Caki2 (cell line): ENCODE results near the gene IQCE. TPM values are rescaled to one million over a fixed set of nuclear protein-coding genes. Genes with fewer than 3 reads are reported as not detected.
A peak's percentile ranks its signal among the peaks of the same experiment; 100 is the strongest.
"Not testable (repeated sequence)": the region's sequence is repeated elsewhere in the genome, so short reads cannot be mapped to it uniquely, and the experiment has no call there.

ENCODE experiments used
- DNase-seq: peaks from one replicate; pipeline ENCODE4 v3.0.0-alpha.2; 2015; ENCODE audit warnings: low read depth
- in situ Hi-C: cut with HindIII; loops from 2 replicates; pipeline ENCODE4 v1.10.0; 2016; ENCODE audit warnings: low sequenced_read_pairs, low pct_unique_long_range_greater_than_20kb, mixed read lengths
- total RNA-seq: library from RNA; depleted of rRNA; stranded (reverse); fragments of >200 nt; shearing (Covaris generic); gene quantifications from 2 replicates; pipeline ENCODE4 v1.2.3, GENCODE V29; 2014; ENCODE audit warnings: low replicate concordance

The IQCE gene
- total RNA-seq, 1 experiment from 2014 or later, result 32.5 TPM

- no peak for DNase-seq
- in situ Hi-C loops, result no loop called here
Measured at GRCh38 chr7:2542011-2542915, 16.5 kb upstream of the IQCE start.

- DNase-seq, result no peak
- in situ Hi-C loops, result no loop called here
Measured at GRCh38 chr7:2542916-2543871, 15.6 kb upstream of the IQCE start.

GRCh38 chr7:2544541-2545188 lies 14.1 kb upstream of the IQCE start:
- in situ Hi-C loops, result no loop called here
- DNase-seq, result no peak

GRCh38 chr7:2545746-2546425 lies 12.9 kb upstream of the IQCE start:
- in situ Hi-C loops, result no loop called here
- no peak for DNase-seq

- DNase-seq, result no peak
- in situ Hi-C loops, result no loop called here
Measured at GRCh38 chr7:2546776-2547586, 11.8 kb upstream of the IQCE start.

- no peak for DNase-seq
- in situ Hi-C loops, result no loop called here
Measured at GRCh38 chr7:2551418-2551817, 7.4 kb upstream of the IQCE start.

- in situ Hi-C loops, result no loop called here
- DNase-seq, result no peak
Measured at GRCh38 chr7:2553108-2553507, 5.7 kb upstream of the IQCE start.

GRCh38 chr7:2553831-2554581 lies 4.8 kb upstream of the IQCE start:
- in situ Hi-C loops, result no loop called here
- no peak for DNase-seq

GRCh38 chr7:2554661-2555111 lies 4.1 kb upstream of the IQCE start:
- no peak for DNase-seq
- in situ Hi-C loops, result no loop called here

GRCh38 chr7:2555121-2556052 lies 3.4 kb upstream of the IQCE start, which contains the start of gene BRAT1:
TSS of gene BRAT1 (minus strand) at chr7:2555524. CDS start at chr7:2554431, 1,093 bp downstream.
- in situ Hi-C loops, result no loop called here
- peak; percentile 94 for DNase-seq

GRCh38 chr7:2559283-2559950 lies 638 bp downstream of the IQCE start:
- in situ Hi-C loops, result no loop called here
- DNase-seq, result no peak

- DNase-seq, in situ Hi-C loops: not testable (repeated sequence)
Measured at GRCh38 chr7:2563955-2564354, 5.2 kb downstream of the IQCE start.

- in situ Hi-C loops, result no loop called here
- DNase-seq, result no peak
Measured at GRCh38 chr7:2564970-2565540, 6.3 kb downstream of the IQCE start.

GRCh38 chr7:2566348-2566889 lies 7.6 kb downstream of the IQCE start:
- no peak for DNase-seq
- in situ Hi-C loops, result no loop called here
